Liver (tissue), 9 donors: ENCODE results near the gene USP9X. TPM values are rescaled to one million over a fixed set of nuclear protein-coding genes. Genes with fewer than 3 reads are reported as not detected.

Experiments used
- DNase-seq: peaks from one replicate; pipeline ENCODE4 v3.0.0-alpha.2; 2017; ENCODE audit warnings: low spot score
- H3K27ac ChIP-seq, 2 donors: one replicate each; pipeline ENCODE4 v1.7.0; 2013; ENCODE audit warnings: inconsistent platforms in 2 of 2, low read length in 2 of 2, control low read depth in 1 of 2, low read depth in 1 of 2, mild to moderate bottlenecking in 1 of 2
- H3K27me3 ChIP-seq, 4 donors: one replicate each; pipeline versions ENCODE4 v1.6.1 to v1.7.0; 2013; ENCODE audit warnings: low read length in 3 of 4, inconsistent platforms in 1 of 4, mild to moderate bottlenecking in 1 of 4, moderate library complexity in 1 of 4; ENCODE audit not compliant: control insufficient read depth in 4 of 4, insufficient read depth in 4 of 4
- H3K36me3 ChIP-seq, 4 donors: one replicate each; pipeline versions ENCODE4 v1.6.1 to v1.7.0; 2013; ENCODE audit warnings: low read length in 3 of 4, mild to moderate bottlenecking in 3 of 4, low read depth in 1 of 4, moderate library complexity in 1 of 4; ENCODE audit not compliant: control insufficient read depth in 4 of 4, insufficient read depth in 3 of 4
- H3K4me1 ChIP-seq, 4 donors: one replicate each; pipeline versions ENCODE4 v1.6.1 to v1.7.0; 2013; ENCODE audit warnings: low read length in 3 of 4, mild to moderate bottlenecking in 3 of 4, moderate library complexity in 1 of 4; ENCODE audit not compliant: control insufficient read depth in 4 of 4, insufficient read depth in 4 of 4
- H3K4me3 ChIP-seq, 3 donors: one replicate each; pipeline versions ENCODE4 v1.6.1 to v1.7.0; 2013; ENCODE audit warnings: low read length in 3 of 3, control low read depth in 1 of 3, low read depth in 1 of 3, mild to moderate bottlenecking in 1 of 3
- H3K9ac ChIP-seq, 2 donors: one replicate each; pipeline ENCODE4 v1.7.0; 2013; ENCODE audit warnings: low read length in 2 of 2, mild to moderate bottlenecking in 2 of 2, moderate library complexity in 2 of 2, control low read depth in 1 of 2, low read depth in 1 of 2
- H3K9me3 ChIP-seq, 4 donors: one replicate each; pipeline versions ENCODE4 v1.6.1 to v1.7.0; 2013; ENCODE audit warnings: low read length in 3 of 4; ENCODE audit not compliant: control insufficient read depth in 4 of 4
- EGR1 ChIP-seq, 2 donors: IDR thresholded peaks; 2 replicates each; pipeline ENCODE4 v1.6.1; 2016 to 2018; ENCODE audit warnings: antibody characterized with exemption in 2 of 2, low read depth in 2 of 2
- HNF4A ChIP-seq, 2 donors: conservative IDR thresholded peaks; 2 replicates each; pipeline ENCODE4 v1.6.1; 2016; ENCODE audit warnings: antibody characterized with exemption in 2 of 2, mild to moderate bottlenecking in 2 of 2
- HNF4G ChIP-seq: IDR thresholded peaks from 2 replicates; pipeline ENCODE4 v1.6.1; 2016; ENCODE audit warnings: antibody characterized with exemption
- JUND ChIP-seq, 2 donors: IDR thresholded peaks; 2 replicates each; pipeline ENCODE4 v1.6.1; 2016; ENCODE audit warnings: antibody characterized with exemption in 2 of 2
- RAD21 ChIP-seq, 2 donors: IDR thresholded peaks; 2 replicates each; pipeline ENCODE4 v1.6.1; 2016; ENCODE audit warnings: antibody characterized with exemption in 2 of 2, mild to moderate bottlenecking in 2 of 2
- RXRA ChIP-seq, 2 donors: IDR thresholded peaks; 2 replicates each; pipeline ENCODE4 v1.6.1; 2017 to 2018; ENCODE audit warnings: antibody characterized with exemption in 2 of 2, mild to moderate bottlenecking in 1 of 2
- SP1 ChIP-seq: IDR thresholded peaks from 2 replicates; pipeline ENCODE4 v1.6.1; 2018; ENCODE audit warnings: antibody characterized with exemption, mild to moderate bottlenecking
- TAF1 ChIP-seq: conservative IDR thresholded peaks from 2 replicates; pipeline ENCODE4 v1.6.1; 2016; ENCODE audit warnings: antibody characterized with exemption, mild to moderate bottlenecking
- YY1 ChIP-seq: IDR thresholded peaks from 2 replicates; pipeline ENCODE4 v1.6.1; 2016; ENCODE audit warnings: antibody characterized with exemption, mild to moderate bottlenecking
- WGBS: extraction: QIAGEN DNeasy Blood & Tissue Kit; methylation state at CpG from one replicate; pipeline ENCODE4 v1.1.7; 2013; 5-methylcytosine and 5-hydroxymethylcytosine counted together
- polyA plus RNA-seq, 2 donors: library from polyadenylated mRNA; stranded (reverse) in 1 of 2; unstranded in 1 of 2; fragments of 200-250 nt in 1 of 2; fragments of >200 nt in 1 of 2; fragmentation: Nextera tagmentation in 1 of 2; extraction: Ambion mirVana in 1 of 2; gene quantifications; one replicate each; pipeline versions ENCODE4 v1.2.1 to v1.2.3, GENCODE V29; 2013 to 2015
- total RNA-seq, 2 donors: library from RNA; depleted of rRNA; stranded (reverse); fragments of >200 nt; gene quantifications; one replicate each; pipeline ENCODE4 v1.2.3, GENCODE V29; 2014
- TF ChIP-seq, protein P1 (sequence below): IDR thresholded peaks from 2 replicates; pipeline ENCODE4 v1.6.1; 2016; ENCODE audit warnings: antibody characterized with exemption, mild to moderate bottlenecking
- TF ChIP-seq, protein P2 (sequence below): IDR thresholded peaks from 2 replicates; pipeline ENCODE4 v1.6.1; 2016; ENCODE audit warnings: antibody characterized with exemption
- TF ChIP-seq, protein P3 (sequence below): fragments of 150-350 bp; IDR thresholded peaks from 2 replicates; pipeline ENCODE4 v1.5.1; 2017; ENCODE audit warnings: improper control_type of control experiment, low read depth, low read length; ENCODE audit not compliant: missing input control
- TF ChIP-seq, protein P4 (sequence below): IDR thresholded peaks from 2 replicates; pipeline ENCODE4 v1.6.1; 2016; ENCODE audit warnings: antibody characterized with exemption
- donor health status: healthy.
- donor health status: healthy.
- donor health status: healthy.
- donor health status: healthy.
- donor health status: healthy.

Gene USP9X
- total and polyA plus RNA-seq, 4 donors, result 13.4 to 117 (median 60.9) TPM

DNA sequence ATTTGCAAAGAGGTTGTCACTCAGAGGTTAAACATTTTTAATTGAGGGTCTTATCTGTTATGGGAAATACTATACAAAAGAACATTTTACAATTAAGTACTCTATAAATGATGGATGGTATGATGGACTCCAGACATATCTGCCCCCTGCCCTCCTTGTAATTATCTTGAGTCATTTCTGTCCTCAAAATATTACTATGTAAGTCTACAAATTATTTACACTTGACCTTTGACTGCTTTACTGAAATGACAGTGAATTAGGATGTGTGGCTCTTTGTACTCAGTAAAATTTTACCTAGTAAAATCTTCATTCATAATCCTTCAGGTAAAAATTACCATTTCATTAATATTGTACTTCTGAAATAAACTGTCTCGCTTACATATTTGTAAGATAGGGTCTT, 46.5 kb downstream of the USP9X start (continued):
- TF ChIP-seq, protein P1, sequence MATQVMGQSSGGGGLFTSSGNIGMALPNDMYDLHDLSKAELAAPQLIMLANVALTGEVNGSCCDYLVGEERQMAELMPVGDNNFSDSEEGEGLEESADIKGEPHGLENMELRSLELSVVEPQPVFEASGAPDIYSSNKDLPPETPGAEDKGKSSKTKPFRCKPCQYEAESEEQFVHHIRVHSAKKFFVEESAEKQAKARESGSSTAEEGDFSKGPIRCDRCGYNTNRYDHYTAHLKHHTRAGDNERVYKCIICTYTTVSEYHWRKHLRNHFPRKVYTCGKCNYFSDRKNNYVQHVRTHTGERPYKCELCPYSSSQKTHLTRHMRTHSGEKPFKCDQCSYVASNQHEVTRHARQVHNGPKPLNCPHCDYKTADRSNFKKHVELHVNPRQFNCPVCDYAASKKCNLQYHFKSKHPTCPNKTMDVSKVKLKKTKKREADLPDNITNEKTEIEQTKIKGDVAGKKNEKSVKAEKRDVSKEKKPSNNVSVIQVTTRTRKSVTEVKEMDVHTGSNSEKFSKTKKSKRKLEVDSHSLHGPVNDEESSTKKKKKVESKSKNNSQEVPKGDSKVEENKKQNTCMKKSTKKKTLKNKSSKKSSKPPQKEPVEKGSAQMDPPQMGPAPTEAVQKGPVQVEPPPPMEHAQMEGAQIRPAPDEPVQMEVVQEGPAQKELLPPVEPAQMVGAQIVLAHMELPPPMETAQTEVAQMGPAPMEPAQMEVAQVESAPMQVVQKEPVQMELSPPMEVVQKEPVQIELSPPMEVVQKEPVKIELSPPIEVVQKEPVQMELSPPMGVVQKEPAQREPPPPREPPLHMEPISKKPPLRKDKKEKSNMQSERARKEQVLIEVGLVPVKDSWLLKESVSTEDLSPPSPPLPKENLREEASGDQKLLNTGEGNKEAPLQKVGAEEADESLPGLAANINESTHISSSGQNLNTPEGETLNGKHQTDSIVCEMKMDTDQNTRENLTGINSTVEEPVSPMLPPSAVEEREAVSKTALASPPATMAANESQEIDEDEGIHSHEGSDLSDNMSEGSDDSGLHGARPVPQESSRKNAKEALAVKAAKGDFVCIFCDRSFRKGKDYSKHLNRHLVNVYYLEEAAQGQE, result no peak
- TF ChIP-seq RXRA (IDR thresholded peaks at IDR 0.05) (no peak), JUND (IDR thresholded peaks at IDR 0.05) (no peak), YY1 (no peak), EGR1 (IDR thresholded peaks at IDR 0.05; ENCODE audit: low read depth in 2 of 2) (no peak), HNF4G (no peak), RAD21 (IDR thresholded peaks at IDR 0.05) (no peak)

DNA sequence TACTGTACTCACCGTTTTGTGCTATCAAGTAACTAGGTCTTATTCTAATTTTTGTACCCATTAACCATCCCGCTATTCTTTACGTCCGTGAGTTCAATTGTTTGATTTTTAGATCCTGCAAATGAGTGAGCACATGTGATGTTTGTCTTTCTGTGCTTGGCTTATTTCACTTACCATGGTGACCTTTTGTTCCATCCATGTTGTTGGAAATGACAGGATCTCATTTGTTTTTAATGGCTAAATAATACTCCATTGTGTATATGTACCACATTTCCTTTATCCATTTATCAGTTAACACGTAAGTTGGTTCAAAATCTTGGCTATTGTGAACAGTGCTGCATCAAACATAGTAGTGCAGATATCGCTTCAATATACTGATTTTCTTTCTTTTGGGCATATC, 48.3 kb downstream of the USP9X start:
- WGBS, result 93% methylated on average over 6 of the region's 6 CpGs
- no peak for DNase-seq
- H3K36me3 ChIP-seq, result peaks cover 2 to 37% (median 19%) of the 10 kb centered on the region in 4 donors
- H3K27ac ChIP-seq, result no peak overlapping the region
- no peak overlapping the region for H3K9ac ChIP-seq
- H3K27me3 ChIP-seq, result no peaks in the 10 kb centered on the region
- TF ChIP-seq, protein P2, sequence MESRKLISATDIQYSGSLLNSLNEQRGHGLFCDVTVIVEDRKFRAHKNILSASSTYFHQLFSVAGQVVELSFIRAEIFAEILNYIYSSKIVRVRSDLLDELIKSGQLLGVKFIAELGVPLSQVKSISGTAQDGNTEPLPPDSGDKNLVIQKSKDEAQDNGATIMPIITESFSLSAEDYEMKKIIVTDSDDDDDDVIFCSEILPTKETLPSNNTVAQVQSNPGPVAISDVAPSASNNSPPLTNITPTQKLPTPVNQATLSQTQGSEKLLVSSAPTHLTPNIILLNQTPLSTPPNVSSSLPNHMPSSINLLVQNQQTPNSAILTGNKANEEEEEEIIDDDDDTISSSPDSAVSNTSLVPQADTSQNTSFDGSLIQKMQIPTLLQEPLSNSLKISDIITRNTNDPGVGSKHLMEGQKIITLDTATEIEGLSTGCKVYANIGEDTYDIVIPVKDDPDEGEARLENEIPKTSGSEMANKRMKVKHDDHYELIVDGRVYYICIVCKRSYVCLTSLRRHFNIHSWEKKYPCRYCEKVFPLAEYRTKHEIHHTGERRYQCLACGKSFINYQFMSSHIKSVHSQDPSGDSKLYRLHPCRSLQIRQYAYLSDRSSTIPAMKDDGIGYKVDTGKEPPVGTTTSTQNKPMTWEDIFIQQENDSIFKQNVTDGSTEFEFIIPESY, result no peak
- TF ChIP-seq HNF4G, result no peak
- H3K4me1 ChIP-seq, result no peaks in the 10 kb centered on the region
- no peak overlapping the region for H3K4me3 ChIP-seq
- no peaks in the 10 kb centered on the region for H3K9me3 ChIP-seq

DNA sequence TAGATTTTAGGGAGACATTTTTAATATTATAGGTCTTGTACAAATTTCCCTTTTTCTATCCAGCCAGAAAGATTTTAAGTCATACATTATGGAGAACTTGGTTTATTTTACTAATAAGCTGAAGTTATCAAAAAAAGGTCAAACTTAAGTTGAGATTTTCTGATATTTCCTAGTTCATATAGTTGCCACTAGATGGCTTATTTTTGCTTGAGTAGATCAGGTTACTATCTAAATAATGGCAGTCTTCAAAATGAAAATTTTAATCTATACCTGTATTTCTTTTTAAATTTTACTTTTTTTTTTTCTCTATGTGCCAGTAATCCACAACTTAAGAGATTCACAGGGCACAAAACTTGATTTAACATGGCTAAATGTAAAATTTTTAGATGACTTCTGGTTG, 52.3 kb downstream of the USP9X start:
- no peaks in the 10 kb centered on the region for H3K9me3 ChIP-seq
- TF ChIP-seq SP1 (no peak), HNF4A (conservative IDR thresholded peaks at IDR 0.05) (no peak), TAF1 (no peak), YY1 (no peak), RAD21 (IDR thresholded peaks at IDR 0.05) (peak; percentile 17 to 48)
- TF ChIP-seq, protein P2, result no peak
- TF ChIP-seq, protein P3, sequence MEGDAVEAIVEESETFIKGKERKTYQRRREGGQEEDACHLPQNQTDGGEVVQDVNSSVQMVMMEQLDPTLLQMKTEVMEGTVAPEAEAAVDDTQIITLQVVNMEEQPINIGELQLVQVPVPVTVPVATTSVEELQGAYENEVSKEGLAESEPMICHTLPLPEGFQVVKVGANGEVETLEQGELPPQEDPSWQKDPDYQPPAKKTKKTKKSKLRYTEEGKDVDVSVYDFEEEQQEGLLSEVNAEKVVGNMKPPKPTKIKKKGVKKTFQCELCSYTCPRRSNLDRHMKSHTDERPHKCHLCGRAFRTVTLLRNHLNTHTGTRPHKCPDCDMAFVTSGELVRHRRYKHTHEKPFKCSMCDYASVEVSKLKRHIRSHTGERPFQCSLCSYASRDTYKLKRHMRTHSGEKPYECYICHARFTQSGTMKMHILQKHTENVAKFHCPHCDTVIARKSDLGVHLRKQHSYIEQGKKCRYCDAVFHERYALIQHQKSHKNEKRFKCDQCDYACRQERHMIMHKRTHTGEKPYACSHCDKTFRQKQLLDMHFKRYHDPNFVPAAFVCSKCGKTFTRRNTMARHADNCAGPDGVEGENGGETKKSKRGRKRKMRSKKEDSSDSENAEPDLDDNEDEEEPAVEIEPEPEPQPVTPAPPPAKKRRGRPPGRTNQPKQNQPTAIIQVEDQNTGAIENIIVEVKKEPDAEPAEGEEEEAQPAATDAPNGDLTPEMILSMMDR, result peak; percentile 27
- TF ChIP-seq, protein P1, result no peak
- TF ChIP-seq, protein P4, sequence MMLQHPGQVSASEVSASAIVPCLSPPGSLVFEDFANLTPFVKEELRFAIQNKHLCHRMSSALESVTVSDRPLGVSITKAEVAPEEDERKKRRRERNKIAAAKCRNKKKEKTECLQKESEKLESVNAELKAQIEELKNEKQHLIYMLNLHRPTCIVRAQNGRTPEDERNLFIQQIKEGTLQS, result no peak
- H3K27me3 ChIP-seq, result no peaks in the 10 kb centered on the region
- H3K27ac ChIP-seq, result no peak overlapping the region
- H3K9ac ChIP-seq, result peak overlapping the region in 1 of 2 donors; percentile 38
- peaks cover 0 to 2% (median 0%) of the 10 kb centered on the region in 4 donors for H3K4me1 ChIP-seq
- no peak for DNase-seq
- no peak overlapping the region for H3K4me3 ChIP-seq
- peaks cover 0 to 32% (median 16%) of the 10 kb centered on the region in 4 donors for H3K36me3 ChIP-seq
